PC-3 (cell line): ENCODE results near the gene BBC3.

Experiments
- CTCF ChIP-seq: fragments of 300-600 bp; sonication (generic); conservative IDR thresholded peaks from 2 replicates; pipeline ENCODE4 v1.5.1; 2017; ENCODE audit warnings: antibody characterized with exemption, low read depth, mild to moderate bottlenecking, low read length
- EZH2 ChIP-seq: fragments of 300-600 bp; sonication (generic); IDR thresholded peaks from one replicate; pipeline ENCODE4 v1.6.1; 2017; ENCODE audit warnings: antibody characterized with exemption, mild to moderate bottlenecking, low read length; ENCODE audit not compliant: unreplicated experiment
- EZH2phosphoT487 ChIP-seq: fragments of 300-600 bp; sonication (generic); IDR thresholded peaks from 2 replicates; pipeline ENCODE4 v1.6.1; 2018; ENCODE audit warnings: mild to moderate bottlenecking, antibody characterized with exemption, low read length, borderline replicate concordance

GRCh38 chr19:47253970-47254369 lies 23.0 kb upstream of the BBC3 start:
- TF ChIP-seq CTCF (no peak), EZH2 (no peak), EZH2phosphoT487 (no peak)
